ENCODE results near the gene FRRS1L. TPM values are rescaled to one million over a fixed set of nuclear protein-coding genes. Genes with fewer than 3 reads are reported as not detected.

Gene FRRS1L
- total and polyA plus RNA-seq, 9 donors = 8.3 to 49.8 (median 27.5) TPM

GRCh38 chr9:109082091-109082620 is 84.9 kb downstream of the FRRS1L start:
- intact Hi-C loops (cut with DNase I) = no loop called here
- TF ChIP-seq EP300 (IDR thresholded peaks at IDR 0.05) (no peak), POLR2A (IDR thresholded peaks at IDR 0.05) (no peak)
- TF ChIP-seq, protein P1, sequence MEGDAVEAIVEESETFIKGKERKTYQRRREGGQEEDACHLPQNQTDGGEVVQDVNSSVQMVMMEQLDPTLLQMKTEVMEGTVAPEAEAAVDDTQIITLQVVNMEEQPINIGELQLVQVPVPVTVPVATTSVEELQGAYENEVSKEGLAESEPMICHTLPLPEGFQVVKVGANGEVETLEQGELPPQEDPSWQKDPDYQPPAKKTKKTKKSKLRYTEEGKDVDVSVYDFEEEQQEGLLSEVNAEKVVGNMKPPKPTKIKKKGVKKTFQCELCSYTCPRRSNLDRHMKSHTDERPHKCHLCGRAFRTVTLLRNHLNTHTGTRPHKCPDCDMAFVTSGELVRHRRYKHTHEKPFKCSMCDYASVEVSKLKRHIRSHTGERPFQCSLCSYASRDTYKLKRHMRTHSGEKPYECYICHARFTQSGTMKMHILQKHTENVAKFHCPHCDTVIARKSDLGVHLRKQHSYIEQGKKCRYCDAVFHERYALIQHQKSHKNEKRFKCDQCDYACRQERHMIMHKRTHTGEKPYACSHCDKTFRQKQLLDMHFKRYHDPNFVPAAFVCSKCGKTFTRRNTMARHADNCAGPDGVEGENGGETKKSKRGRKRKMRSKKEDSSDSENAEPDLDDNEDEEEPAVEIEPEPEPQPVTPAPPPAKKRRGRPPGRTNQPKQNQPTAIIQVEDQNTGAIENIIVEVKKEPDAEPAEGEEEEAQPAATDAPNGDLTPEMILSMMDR (IDR thresholded peaks at IDR 0.05) = no peak

More at GRCh38 chr9:109082091-109082620, 84.9 kb downstream of the FRRS1L start:
- Histone ChIP-seq H3K4me1 (ENCODE audit: insufficient read depth) (no peaks in the 10 kb centered on the region), H3K36me3 (no peaks in the 10 kb centered on the region), H3K9me3 (no peaks in the 10 kb centered on the region), H3K27ac (no peak overlapping the region), H3K4me3 (no peak overlapping the region), H3K27me3 (no peaks in the 10 kb centered on the region)
- 67 to 70% (median 69%) methylated on average over 2 of the region's 2 CpGs for WGBS, 3 donors
- DNase-seq = no peak

Small RNA genes within 50 kb of the gene (small RNA-seq; reads per million reads assigned to genes)
- not detected for gene RNU6-984P

Other genes starting within 250 kb of the FRRS1L start
- gene ELP1, start 233.1 kb downstream of the FRRS1L start, total RNA-seq = 10 to 100 TPM; 17.9 to 70.9 (median 36.5) TPM
- gene ELP1, start 233.1 kb downstream of the FRRS1L start, polyA plus RNA-seq = 10 to 100 TPM; 15.7 to 34.3 TPM
- gene ABITRAM, start 232.8 kb downstream of the FRRS1L start, total RNA-seq = 10 to 100 TPM in 2 of 7 donors, 1 to 10 TPM in 5; 6.8 to 15.1 (median 8.4) TPM
- 10 to 100 TPM in 1 of 2 donors, 1 to 10 TPM in 1; 7.5 to 14.3 TPM for gene ABITRAM, start 232.8 kb downstream of the FRRS1L start, polyA plus RNA-seq
- 100 to 1,000 TPM in 6 of 7 donors, 10 to 100 TPM in 1; 82.4 to 238 (median 137) TPM for gene CTNNAL1, start 153.8 kb downstream of the FRRS1L start, total RNA-seq
- gene CTNNAL1, start 153.8 kb downstream of the FRRS1L start, polyA plus RNA-seq = 100 to 1,000 TPM; 130 to 138 TPM
- gene TMEM245, start 47.3 kb downstream of the FRRS1L start, total RNA-seq = 10 to 100 TPM; 51.0 to 91.1 (median 77.4) TPM
- 100 to 1,000 TPM in 1 of 2 donors, 10 to 100 TPM in 1; 28.1 to 102 TPM for gene TMEM245, start 47.3 kb downstream of the FRRS1L start, polyA plus RNA-seq
- 10 to 100 TPM; 12.5 to 34.3 (median 15.1) TPM for gene EPB41L4B, start 153.8 kb upstream of the FRRS1L start, total RNA-seq
- 10 to 100 TPM in 1 of 2 donors, 1 to 10 TPM in 1; 8.3 to 14.0 TPM for gene EPB41L4B, start 153.8 kb upstream of the FRRS1L start, polyA plus RNA-seq

Measured in ovary (tissue), 9 donors.